ENCODE data around the gene CCDC83. TPM values are rescaled to one million over a fixed set of nuclear protein-coding genes. Genes with fewer than 3 reads are reported as not detected.

CCDC83 gene
- total and polyA plus RNA-seq, 9 of the 15 experiments (the other 6 are each of a cell fraction or from before 2014, with no cell fraction given) = not detected

DNA sequence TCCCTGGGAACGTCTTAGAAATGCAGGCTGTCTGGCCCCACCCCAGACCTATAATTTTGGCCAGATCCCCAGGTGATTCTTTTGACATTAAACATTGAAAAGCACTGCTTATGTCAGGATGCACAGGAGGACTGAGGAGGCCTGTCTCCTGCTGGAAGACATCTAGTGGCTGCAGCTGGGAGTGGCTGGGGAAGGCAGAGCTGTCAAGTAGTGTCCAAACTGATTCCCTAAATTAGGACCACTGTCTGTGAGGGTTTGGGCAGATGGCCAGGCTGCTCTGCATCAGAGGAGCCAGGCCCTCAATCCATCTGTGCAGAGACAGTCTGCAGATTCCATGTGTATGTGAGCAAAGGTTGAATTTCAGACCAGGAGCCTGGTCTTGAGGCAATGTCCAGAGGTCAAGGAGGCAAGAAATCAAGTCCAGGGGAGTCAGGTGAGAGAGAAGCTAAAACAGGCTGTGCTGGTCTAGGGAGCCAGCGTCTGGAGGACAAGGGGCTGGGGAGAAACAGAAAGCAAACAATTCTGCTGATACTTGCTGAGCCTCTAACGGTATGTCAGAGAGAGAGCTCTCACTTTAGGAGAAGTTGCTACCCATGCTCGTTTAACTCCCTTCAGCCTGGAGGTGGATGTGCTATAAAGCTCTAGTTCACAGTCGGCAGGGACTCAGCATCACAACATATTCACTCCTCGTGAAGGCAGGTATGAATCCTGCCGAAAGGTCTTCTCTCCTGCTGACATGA lies 28.9 kb upstream of the CCDC83 start (continued):
- TF ChIP-seq, protein P1, sequence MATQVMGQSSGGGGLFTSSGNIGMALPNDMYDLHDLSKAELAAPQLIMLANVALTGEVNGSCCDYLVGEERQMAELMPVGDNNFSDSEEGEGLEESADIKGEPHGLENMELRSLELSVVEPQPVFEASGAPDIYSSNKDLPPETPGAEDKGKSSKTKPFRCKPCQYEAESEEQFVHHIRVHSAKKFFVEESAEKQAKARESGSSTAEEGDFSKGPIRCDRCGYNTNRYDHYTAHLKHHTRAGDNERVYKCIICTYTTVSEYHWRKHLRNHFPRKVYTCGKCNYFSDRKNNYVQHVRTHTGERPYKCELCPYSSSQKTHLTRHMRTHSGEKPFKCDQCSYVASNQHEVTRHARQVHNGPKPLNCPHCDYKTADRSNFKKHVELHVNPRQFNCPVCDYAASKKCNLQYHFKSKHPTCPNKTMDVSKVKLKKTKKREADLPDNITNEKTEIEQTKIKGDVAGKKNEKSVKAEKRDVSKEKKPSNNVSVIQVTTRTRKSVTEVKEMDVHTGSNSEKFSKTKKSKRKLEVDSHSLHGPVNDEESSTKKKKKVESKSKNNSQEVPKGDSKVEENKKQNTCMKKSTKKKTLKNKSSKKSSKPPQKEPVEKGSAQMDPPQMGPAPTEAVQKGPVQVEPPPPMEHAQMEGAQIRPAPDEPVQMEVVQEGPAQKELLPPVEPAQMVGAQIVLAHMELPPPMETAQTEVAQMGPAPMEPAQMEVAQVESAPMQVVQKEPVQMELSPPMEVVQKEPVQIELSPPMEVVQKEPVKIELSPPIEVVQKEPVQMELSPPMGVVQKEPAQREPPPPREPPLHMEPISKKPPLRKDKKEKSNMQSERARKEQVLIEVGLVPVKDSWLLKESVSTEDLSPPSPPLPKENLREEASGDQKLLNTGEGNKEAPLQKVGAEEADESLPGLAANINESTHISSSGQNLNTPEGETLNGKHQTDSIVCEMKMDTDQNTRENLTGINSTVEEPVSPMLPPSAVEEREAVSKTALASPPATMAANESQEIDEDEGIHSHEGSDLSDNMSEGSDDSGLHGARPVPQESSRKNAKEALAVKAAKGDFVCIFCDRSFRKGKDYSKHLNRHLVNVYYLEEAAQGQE (IDR thresholded peaks at IDR 0.05; ENCODE audit: borderline replicate concordance) = no peak
- TF ChIP-seq, protein P1 (CRISPR knock-in tag; IDR thresholded peaks at IDR 0.05; ENCODE audit: low read depth) = no peak
- TF ChIP-seq STAT5B (CRISPR knock-in tag; IDR thresholded peaks at IDR 0.05) (no peak), ZNF174 (CRISPR knock-in tag; IDR thresholded peaks at IDR 0.05) (no peak), ZNF717 (CRISPR knock-in tag; IDR thresholded peaks at IDR 0.05) (no peak), TSC22D4 (tag; IDR thresholded peaks at IDR 0.05) (no peak), RHOXF2B (CRISPR knock-in tag; conservative IDR thresholded peaks at IDR 0.05) (no peak)
- TF ChIP-seq, protein P2, sequence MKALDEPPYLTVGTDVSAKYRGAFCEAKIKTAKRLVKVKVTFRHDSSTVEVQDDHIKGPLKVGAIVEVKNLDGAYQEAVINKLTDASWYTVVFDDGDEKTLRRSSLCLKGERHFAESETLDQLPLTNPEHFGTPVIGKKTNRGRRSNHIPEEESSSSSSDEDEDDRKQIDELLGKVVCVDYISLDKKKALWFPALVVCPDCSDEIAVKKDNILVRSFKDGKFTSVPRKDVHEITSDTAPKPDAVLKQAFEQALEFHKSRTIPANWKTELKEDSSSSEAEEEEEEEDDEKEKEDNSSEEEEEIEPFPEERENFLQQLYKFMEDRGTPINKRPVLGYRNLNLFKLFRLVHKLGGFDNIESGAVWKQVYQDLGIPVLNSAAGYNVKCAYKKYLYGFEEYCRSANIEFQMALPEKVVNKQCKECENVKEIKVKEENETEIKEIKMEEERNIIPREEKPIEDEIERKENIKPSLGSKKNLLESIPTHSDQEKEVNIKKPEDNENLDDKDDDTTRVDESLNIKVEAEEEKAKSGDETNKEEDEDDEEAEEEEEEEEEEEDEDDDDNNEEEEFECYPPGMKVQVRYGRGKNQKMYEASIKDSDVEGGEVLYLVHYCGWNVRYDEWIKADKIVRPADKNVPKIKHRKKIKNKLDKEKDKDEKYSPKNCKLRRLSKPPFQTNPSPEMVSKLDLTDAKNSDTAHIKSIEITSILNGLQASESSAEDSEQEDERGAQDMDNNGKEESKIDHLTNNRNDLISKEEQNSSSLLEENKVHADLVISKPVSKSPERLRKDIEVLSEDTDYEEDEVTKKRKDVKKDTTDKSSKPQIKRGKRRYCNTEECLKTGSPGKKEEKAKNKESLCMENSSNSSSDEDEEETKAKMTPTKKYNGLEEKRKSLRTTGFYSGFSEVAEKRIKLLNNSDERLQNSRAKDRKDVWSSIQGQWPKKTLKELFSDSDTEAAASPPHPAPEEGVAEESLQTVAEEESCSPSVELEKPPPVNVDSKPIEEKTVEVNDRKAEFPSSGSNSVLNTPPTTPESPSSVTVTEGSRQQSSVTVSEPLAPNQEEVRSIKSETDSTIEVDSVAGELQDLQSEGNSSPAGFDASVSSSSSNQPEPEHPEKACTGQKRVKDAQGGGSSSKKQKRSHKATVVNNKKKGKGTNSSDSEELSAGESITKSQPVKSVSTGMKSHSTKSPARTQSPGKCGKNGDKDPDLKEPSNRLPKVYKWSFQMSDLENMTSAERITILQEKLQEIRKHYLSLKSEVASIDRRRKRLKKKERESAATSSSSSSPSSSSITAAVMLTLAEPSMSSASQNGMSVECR (CRISPR knock-in tag; IDR thresholded peaks at IDR 0.05) = no peak
- TF ChIP-seq, protein P3, sequence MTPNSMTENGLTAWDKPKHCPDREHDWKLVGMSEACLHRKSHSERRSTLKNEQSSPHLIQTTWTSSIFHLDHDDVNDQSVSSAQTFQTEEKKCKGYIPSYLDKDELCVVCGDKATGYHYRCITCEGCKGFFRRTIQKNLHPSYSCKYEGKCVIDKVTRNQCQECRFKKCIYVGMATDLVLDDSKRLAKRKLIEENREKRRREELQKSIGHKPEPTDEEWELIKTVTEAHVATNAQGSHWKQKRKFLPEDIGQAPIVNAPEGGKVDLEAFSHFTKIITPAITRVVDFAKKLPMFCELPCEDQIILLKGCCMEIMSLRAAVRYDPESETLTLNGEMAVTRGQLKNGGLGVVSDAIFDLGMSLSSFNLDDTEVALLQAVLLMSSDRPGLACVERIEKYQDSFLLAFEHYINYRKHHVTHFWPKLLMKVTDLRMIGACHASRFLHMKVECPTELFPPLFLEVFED (CRISPR knock-in tag; conservative IDR thresholded peaks at IDR 0.05) = no peak
- TF ChIP-seq, protein P4, sequence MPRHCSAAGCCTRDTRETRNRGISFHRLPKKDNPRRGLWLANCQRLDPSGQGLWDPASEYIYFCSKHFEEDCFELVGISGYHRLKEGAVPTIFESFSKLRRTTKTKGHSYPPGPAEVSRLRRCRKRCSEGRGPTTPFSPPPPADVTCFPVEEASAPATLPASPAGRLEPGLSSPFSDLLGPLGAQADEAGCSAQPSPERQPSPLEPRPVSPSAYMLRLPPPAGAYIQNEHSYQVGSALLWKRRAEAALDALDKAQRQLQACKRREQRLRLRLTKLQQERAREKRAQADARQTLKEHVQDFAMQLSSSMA (CRISPR knock-in tag; IDR thresholded peaks at IDR 0.05) = no peak
- TF ChIP-seq, protein P5, sequence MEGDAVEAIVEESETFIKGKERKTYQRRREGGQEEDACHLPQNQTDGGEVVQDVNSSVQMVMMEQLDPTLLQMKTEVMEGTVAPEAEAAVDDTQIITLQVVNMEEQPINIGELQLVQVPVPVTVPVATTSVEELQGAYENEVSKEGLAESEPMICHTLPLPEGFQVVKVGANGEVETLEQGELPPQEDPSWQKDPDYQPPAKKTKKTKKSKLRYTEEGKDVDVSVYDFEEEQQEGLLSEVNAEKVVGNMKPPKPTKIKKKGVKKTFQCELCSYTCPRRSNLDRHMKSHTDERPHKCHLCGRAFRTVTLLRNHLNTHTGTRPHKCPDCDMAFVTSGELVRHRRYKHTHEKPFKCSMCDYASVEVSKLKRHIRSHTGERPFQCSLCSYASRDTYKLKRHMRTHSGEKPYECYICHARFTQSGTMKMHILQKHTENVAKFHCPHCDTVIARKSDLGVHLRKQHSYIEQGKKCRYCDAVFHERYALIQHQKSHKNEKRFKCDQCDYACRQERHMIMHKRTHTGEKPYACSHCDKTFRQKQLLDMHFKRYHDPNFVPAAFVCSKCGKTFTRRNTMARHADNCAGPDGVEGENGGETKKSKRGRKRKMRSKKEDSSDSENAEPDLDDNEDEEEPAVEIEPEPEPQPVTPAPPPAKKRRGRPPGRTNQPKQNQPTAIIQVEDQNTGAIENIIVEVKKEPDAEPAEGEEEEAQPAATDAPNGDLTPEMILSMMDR (IDR thresholded peaks at IDR 0.05 in 2 of 3, conservative IDR thresholded peaks at IDR 0.05 in 1 of 3; ENCODE audit: insufficient read depth in 2 of 3, low read depth in 1 of 3, low read length in 3 of 3) = peak; percentile 31 to 48 (median 43); a peak in 4 of 6 replicates

All from K562 (cell line).